ENCODE results near the gene CKAP2L.

GRCh38 chr2:112720785-112721184 is 43.6 kb downstream of the CKAP2L start, which contains the start of gene NT5DC4:
- TF ChIP-seq GATA2 (IDR thresholded peaks at IDR 0.05; ENCODE audit: low read depth, low read length), result no peak
- no peak for TF ChIP-seq GATA3 (IDR thresholded peaks at IDR 0.05; ENCODE audit: low read depth, low read length)
